Kidney (tissue), 14 donors: Measurements from ENCODE around the gene ZWILCH. TPM values are rescaled to one million over a fixed set of nuclear protein-coding genes. Genes with fewer than 3 reads are reported as not detected.
A peak's percentile ranks its signal among the peaks of the same experiment; 100 is the strongest.

Source experiments
- DNase-seq, 5 donors: peaks; one replicate each; pipeline ENCODE4 v3.0.0-alpha.2; 2013 to 2020
- FAIRE-seq: peaks from 2 replicates; lab custom pipeline; 2012; peaks lifted over from hg19 to GRCh38; lab: Jason Lieb, UNC
- H3K27ac ChIP-seq, 2 donors: one replicate each; pipeline ENCODE4 v1.7.0; 2013; ENCODE audit warnings: low read depth in 2 of 2, low read length in 2 of 2, inconsistent platforms in 1 of 2
- H3K27me3 ChIP-seq: one replicate; pipeline ENCODE4 v1.7.1; 2013; ENCODE audit warnings: low read length, inconsistent platforms; ENCODE audit not compliant: control insufficient read depth, insufficient read depth
- H3K36me3 ChIP-seq, 3 donors: one replicate each; pipeline versions ENCODE4 v1.7.0 to v1.7.1; 2013; ENCODE audit warnings: low read length in 3 of 3, control low read depth in 1 of 3, inconsistent platforms in 1 of 3; ENCODE audit not compliant: insufficient read depth in 3 of 3, control insufficient read depth in 2 of 3
- H3K4me1 ChIP-seq, 3 donors: one replicate each; pipeline versions ENCODE4 v1.7.0 to v1.7.1; 2013; ENCODE audit warnings: low read length in 3 of 3, inconsistent platforms in 1 of 3, low read depth in 1 of 3; ENCODE audit not compliant: control insufficient read depth in 2 of 3, insufficient read depth in 2 of 3
- H3K4me3 ChIP-seq, 3 donors: one replicate each; pipeline versions ENCODE4 v1.7.0 to v1.8.1; 2013; ENCODE audit warnings: low read length in 3 of 3, control low read depth in 1 of 3, inconsistent platforms in 1 of 3
- H3K9ac ChIP-seq, 3 donors: one replicate each; pipeline versions ENCODE4 v1.7.0 to v1.7.1; 2013; ENCODE audit warnings: low read length in 3 of 3, control low read depth in 1 of 3, inconsistent platforms in 1 of 3
- H3K9me3 ChIP-seq, 3 donors: one replicate each; pipeline versions ENCODE4 v1.7.0 to v1.7.1; 2013; ENCODE audit warnings: low read length in 3 of 3, control low read depth in 1 of 3, inconsistent platforms in 1 of 3; ENCODE audit not compliant: control insufficient read depth in 2 of 3, insufficient read depth in 1 of 3
- intact Hi-C: fragments of 100-400 bp; cut with DNase I; formaldehyde crosslinking; loops from one replicate; pipeline ENCODE4 v1.11.1; 2022
- polyA plus RNA-seq: library from polyadenylated mRNA; stranded (reverse); fragments of 350-450 nt; fragmentation: Illumina TruSeq; extraction: RNeasy Lipid Tissue Mini Kit (QIAGEN cat#74804); gene quantifications from one replicate; pipeline ENCODE4 v1.2.3, GENCODE V29; 2014; ENCODE audit warnings: low read depth, low replicate concordance; ENCODE audit not compliant: insufficient read depth
- total RNA-seq: library from RNA; stranded (reverse); fragmentation: NEBNext Ultra II Directional; extraction: Animal tissue kit (Norgen Biotek cat#: 25700); gene quantifications from one replicate; pipeline ENCODE4 v1.2.1, GENCODE V29; 2021
- TF ChIP-seq, protein P1 (sequence below): IDR thresholded peaks from 3 replicates; pipeline ENCODE4 v1.5.1; 2012; ENCODE audit warnings: mild to moderate bottlenecking, moderate library complexity, borderline replicate concordance; ENCODE audit not compliant: insufficient read depth; ENCODE audit errors: extremely low read depth
- donor health status: control.
- donor health status: control.
- donor health status: control.
- donor health status: control.
- donor health status: control.
- donor health status: DM: yes; HTN: yes; CAD: no.
- donor health status: Normal renal cell carcinoma (clear cell type).

Gene ZWILCH
- total and polyA plus RNA-seq, 2 donors from 2014 or later = 3.0 to 9.0 TPM

DNA sequence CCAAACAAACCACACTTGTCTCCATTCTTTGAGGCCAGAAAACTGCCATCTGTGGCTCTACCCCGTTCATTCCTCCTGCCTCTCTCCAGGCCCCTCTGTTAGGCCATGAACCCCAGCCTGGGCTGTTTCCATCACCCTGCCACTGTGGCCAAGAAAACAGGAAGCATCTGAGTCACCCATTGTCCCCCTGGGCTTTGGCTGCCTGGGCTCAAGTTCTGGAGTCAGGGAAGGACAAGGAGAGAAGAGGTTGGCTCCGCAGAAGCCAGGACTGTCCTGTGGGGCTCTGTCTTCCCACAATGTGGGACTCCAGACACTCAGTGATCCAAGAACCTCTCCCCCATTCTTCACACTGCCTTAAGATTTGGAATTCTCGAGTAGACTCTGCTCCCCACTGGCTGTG is 75.5 kb downstream of the ZWILCH start:
- intact Hi-C loops = no loop called here
- H3K27me3 ChIP-seq = no peaks in the 10 kb centered on the region
- H3K4me1 ChIP-seq = no peaks in the 10 kb centered on the region
- H3K36me3 ChIP-seq = no peaks in the 10 kb centered on the region
- TF ChIP-seq, protein P1, sequence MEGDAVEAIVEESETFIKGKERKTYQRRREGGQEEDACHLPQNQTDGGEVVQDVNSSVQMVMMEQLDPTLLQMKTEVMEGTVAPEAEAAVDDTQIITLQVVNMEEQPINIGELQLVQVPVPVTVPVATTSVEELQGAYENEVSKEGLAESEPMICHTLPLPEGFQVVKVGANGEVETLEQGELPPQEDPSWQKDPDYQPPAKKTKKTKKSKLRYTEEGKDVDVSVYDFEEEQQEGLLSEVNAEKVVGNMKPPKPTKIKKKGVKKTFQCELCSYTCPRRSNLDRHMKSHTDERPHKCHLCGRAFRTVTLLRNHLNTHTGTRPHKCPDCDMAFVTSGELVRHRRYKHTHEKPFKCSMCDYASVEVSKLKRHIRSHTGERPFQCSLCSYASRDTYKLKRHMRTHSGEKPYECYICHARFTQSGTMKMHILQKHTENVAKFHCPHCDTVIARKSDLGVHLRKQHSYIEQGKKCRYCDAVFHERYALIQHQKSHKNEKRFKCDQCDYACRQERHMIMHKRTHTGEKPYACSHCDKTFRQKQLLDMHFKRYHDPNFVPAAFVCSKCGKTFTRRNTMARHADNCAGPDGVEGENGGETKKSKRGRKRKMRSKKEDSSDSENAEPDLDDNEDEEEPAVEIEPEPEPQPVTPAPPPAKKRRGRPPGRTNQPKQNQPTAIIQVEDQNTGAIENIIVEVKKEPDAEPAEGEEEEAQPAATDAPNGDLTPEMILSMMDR = no peak
- no peak overlapping the region for H3K27ac ChIP-seq
- FAIRE-seq (no peak), DNase-seq (no peak)
- no peak overlapping the region for H3K9ac ChIP-seq
- no peaks in the 10 kb centered on the region for H3K9me3 ChIP-seq
- no peak overlapping the region for H3K4me3 ChIP-seq

DNA sequence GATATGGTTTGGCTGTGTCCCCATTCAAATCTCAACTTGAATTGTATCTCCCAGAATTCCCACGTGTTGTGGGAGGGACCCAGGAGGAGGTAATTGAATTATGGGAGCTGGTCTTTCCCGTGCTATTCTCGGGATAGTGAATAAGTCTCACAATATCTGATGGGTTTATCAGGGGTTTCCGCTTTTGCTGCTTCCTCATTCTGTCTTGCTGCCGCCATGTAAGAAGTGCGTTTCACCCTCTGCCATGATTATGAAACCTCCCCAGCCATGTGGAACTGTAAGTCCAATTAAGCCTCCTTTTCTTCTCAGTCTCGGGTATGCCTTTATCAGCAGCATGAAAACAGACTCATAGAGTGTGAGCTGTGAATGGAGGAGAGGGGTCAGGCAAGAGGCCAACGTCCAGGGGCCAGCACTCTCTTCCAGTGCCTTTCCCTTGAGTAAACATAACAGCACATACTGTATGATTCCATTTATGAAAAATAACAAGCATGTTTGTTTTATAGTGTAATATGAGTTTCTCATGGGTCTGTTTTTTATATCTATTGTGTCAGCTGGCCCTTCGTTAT is 76.9 kb downstream of the ZWILCH start:
- DNase-seq (no peak), FAIRE-seq (no peak)
- Histone ChIP-seq H3K4me3 (no peak overlapping the region), H3K27me3 (no peaks in the 10 kb centered on the region), H3K9ac (no peak overlapping the region), H3K4me1 (no peaks in the 10 kb centered on the region), H3K9me3 (no peaks in the 10 kb centered on the region), H3K27ac (no peak overlapping the region), H3K36me3 (no peaks in the 10 kb centered on the region)
- TF ChIP-seq, protein P1 = no peak
- intact Hi-C loops = no loop called here

DNA sequence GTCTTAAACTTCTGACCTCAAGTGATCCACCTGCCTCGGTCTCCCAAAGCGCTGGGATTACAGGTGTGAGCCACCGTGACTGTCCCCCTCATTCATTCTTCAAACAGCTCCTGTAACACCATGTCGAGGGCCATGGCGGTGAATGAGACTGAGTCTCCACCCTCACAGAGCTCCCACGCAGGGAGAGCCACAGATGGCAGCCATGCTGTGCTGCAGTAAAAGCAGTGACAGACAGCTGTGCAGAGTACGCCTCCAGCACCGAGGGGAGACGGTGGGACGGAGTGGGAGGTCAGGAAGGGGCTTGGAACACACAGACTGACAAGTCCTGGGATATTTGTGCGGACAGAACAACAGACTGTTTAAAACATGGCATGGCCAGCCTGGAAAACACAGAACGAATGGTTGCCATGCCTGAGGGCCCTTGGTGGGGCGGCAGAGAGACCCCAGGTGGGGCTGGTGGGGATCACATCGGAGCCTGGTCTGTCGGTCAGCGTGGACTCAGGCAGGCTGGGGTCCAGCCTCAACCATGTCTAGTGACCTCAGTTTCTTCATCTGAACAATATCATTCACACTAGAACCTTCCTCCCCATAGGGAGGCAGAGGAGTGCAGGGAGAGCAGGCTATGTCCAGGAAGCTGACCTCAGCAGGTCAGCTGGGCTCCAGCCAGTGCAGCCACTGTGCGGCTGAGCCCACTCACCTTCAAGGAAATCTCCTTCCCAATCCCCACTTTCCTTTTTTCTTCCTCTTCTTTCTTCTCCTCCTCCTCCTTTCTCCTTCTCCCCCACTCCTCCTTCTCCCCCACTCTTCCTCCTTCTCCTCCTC is 81.2 kb downstream of the ZWILCH start:
- intact Hi-C loops = no loop called here
- H3K9ac ChIP-seq = no peak overlapping the region
- TF ChIP-seq, protein P1 = no peak
- H3K27ac ChIP-seq = no peak overlapping the region
- no peaks in the 10 kb centered on the region for H3K9me3 ChIP-seq
- FAIRE-seq = no peak
- no peaks in the 10 kb centered on the region for H3K36me3 ChIP-seq
- no peak overlapping the region for H3K4me3 ChIP-seq
- DNase-seq = peak in 4 of 5 donors; percentile 16 to 42 (median 34)
- H3K4me1 ChIP-seq = peaks cover 0 to 2% (median 0%) of the 10 kb centered on the region in 3 donors
- H3K27me3 ChIP-seq = no peaks in the 10 kb centered on the region
